Caco-2 (cell line): ENCODE results near the gene CLCN5. TPM values are rescaled to one million over a fixed set of nuclear protein-coding genes. Genes with fewer than 3 reads are reported as not detected.
A peak's percentile ranks its signal among the peaks of the same experiment; 100 is the strongest.

Experiments
- BruUV-seq: library from RNA; stranded (reverse); fragments of 400-500 nt; replicated peaks from 2 replicates; lab custom pipeline; 2021; lab: Mats Ljungman, UMichigan
- CTCF ChIA-PET: fragments of 300-600 bp; sonication (Branson Sonifier 250); formaldehyde crosslinking; loops from one replicate; lab custom pipeline; 2022; ENCODE audit warnings: antibody characterized with exemption; lab: Charles Lee
- POLR2A ChIA-PET: fragments of 300-600 bp; sonication (Branson Sonifier 250); formaldehyde crosslinking; loops from one replicate; lab custom pipeline; 2022; ENCODE audit warnings: antibody characterized with exemption; lab: Charles Lee
- DNase-seq, 2 experiments: peaks; one replicate each; pipeline versions ENCODE4 v3.0.0 to v3.0.0-alpha.2; 2020 to 2022
- H3K27me3 ChIP-seq: replicated peaks from 2 replicates; pipeline ENCODE4 v1.6.0; 2011; ENCODE audit warnings: low read length; ENCODE audit not compliant: control insufficient read depth, insufficient read depth
- H3K36me3 ChIP-seq: 2 replicates; pipeline ENCODE4 v1.5.1; 2011; ENCODE audit warnings: low read length; ENCODE audit not compliant: control insufficient read depth, insufficient read depth
- H3K4me1 ChIP-seq: fragments of 250-450 bp; sonication (Bioruptor Pico); 2 replicates; pipeline ENCODE4 v1.5.1; 2020; ENCODE audit warnings: mild to moderate bottlenecking
- H3K4me3 ChIP-seq: 2 replicates; pipeline ENCODE4 v1.5.1; 2011; ENCODE audit warnings: low read depth, mild to moderate bottlenecking, control low read depth, low read length
- H3K9me3 ChIP-seq: fragments of 250-450 bp; sonication (Bioruptor Pico); 2 replicates; pipeline ENCODE4 v1.5.1; 2020; ENCODE audit warnings: mild to moderate bottlenecking, moderate library complexity
- H3K27ac Mint-ChIP-seq: one replicate; pipeline ENCODE4 v1.8.0; 2022; ENCODE audit warnings: mixed read lengths; ENCODE audit not compliant: unreplicated experiment
- H3K27me3 Mint-ChIP-seq: one replicate; pipeline ENCODE4 v1.8.0; 2022; ENCODE audit warnings: mixed read lengths; ENCODE audit not compliant: insufficient read depth, unreplicated experiment
- H3K36me3 Mint-ChIP-seq: one replicate; pipeline ENCODE4 v1.8.0; 2022; ENCODE audit warnings: mild to moderate bottlenecking, mixed read lengths; ENCODE audit not compliant: insufficient read depth, unreplicated experiment
- H3K4me1 Mint-ChIP-seq: one replicate; pipeline ENCODE4 v1.8.0; 2022; ENCODE audit warnings: low read depth, mixed read lengths; ENCODE audit not compliant: unreplicated experiment
- H3K4me3 Mint-ChIP-seq: one replicate; pipeline ENCODE4 v1.8.0; 2022; ENCODE audit warnings: mild to moderate bottlenecking, moderate library complexity, mixed read lengths; ENCODE audit not compliant: unreplicated experiment
- H3K9me3 Mint-ChIP-seq: one replicate; pipeline ENCODE4 v1.8.0; 2022; ENCODE audit warnings: mixed read lengths; ENCODE audit not compliant: unreplicated experiment
- CTCF ChIP-seq, 2 experiments: fragments of 200-600 bp in 1 of 2; IDR thresholded peaks; 1 replicate in 1 of 2; 2 replicates in 1 of 2; pipeline versions ENCODE4 v1.5.1 to v1.8.0; 2011 to 2022; ENCODE audit warnings: antibody characterized with exemption in 1 of 2, control low read depth in 1 of 2, inconsistent platforms in 1 of 2, low read depth in 1 of 2, low read length in 1 of 2, mild to moderate bottlenecking in 1 of 2, moderate library complexity in 1 of 2; ENCODE audit not compliant: insufficient read depth in 1 of 2, severe bottlenecking in 1 of 2, unreplicated experiment in 1 of 2
- intact Hi-C: fragments of 100-400 bp; cut with micrococcal nuclease; formaldehyde crosslinking; loops from one replicate; pipeline ENCODE4 v1.10.0; 2022; ENCODE audit not compliant: unreplicated experiment
- total RNA-seq: library from RNA; stranded (reverse); gene quantifications from 2 replicates; pipeline ENCODE4 v1.2.3, GENCODE V29; 2022

The CLCN5 gene
- total RNA-seq, 1 experiment from 2014 or later: 61.0 TPM

GRCh38 chrX:49884290-49884862 is 38.0 kb upstream of the CLCN5 start:
- intact Hi-C loops: loop anchor here (1.0 kb wide), 4 partner anchors 31 to 320 kb away; partner anchors contain the start of gene CCNB3
- H3K27ac Mint-ChIP-seq: peak overlapping the region; percentile 28
- Histone ChIP-seq H3K9me3 (no peaks in the 10 kb centered on the region), H3K4me3 (no peak overlapping the region), H3K4me1 (0 out of 2 replicates have a peak, but pooled peaks cover 10% of the 10 kb centered on the region), H3K36me3 (no peaks in the 10 kb centered on the region; the same call in 1 of the 2 replicates), H3K27me3 (no peaks in the 10 kb centered on the region)
- CTCF ChIA-PET: interaction anchor here (0.7 to 1.3 kb wide), 5 partner anchors 28 to 216 kb away, joined by 3 to 5 read pairs (median 4); partner anchors contain the start of gene CLCN5
- no TSS peak for BruUV-seq
- H3K27me3 Mint-ChIP-seq: no peaks in the 10 kb centered on the region
- H3K4me1 Mint-ChIP-seq: peaks cover 15% of the 10 kb centered on the region
- POLR2A ChIA-PET: no interaction called here
- no peaks in the 10 kb centered on the region for H3K9me3 Mint-ChIP-seq
- peaks cover 11% of the 10 kb centered on the region for H3K36me3 Mint-ChIP-seq
- H3K4me3 Mint-ChIP-seq: no peak overlapping the region
- peak; percentile 43 to 62 for TF ChIP-seq CTCF (IDR thresholded peaks at IDR 0.05; ENCODE audit: insufficient read depth in 1 of 2, low read depth in 1 of 2, low read length in 1 of 2, severe bottlenecking in 1 of 2, unreplicated experiment in 1 of 2)
- DNase-seq: peak; percentile 62 to 71

- no TSS peak for BruUV-seq
- Histone ChIP-seq H3K9me3 (no peaks in the 10 kb centered on the region), H3K36me3 (no peaks in the 10 kb centered on the region), H3K4me3 (no peak overlapping the region), H3K4me1 (no peaks in the 10 kb centered on the region), H3K27me3 (no peaks in the 10 kb centered on the region)
- Mint-ChIP-seq H3K27me3 (no peaks in the 10 kb centered on the region), H3K4me1 (no peaks in the 10 kb centered on the region), H3K4me3 (no peak overlapping the region), H3K36me3 (no peaks in the 10 kb centered on the region), H3K27ac (no peak overlapping the region), H3K9me3 (peaks cover 10% of the 10 kb centered on the region)
- intact Hi-C loops: no loop called here
- DNase-seq: no peak
- CTCF ChIA-PET: no interaction called here
- POLR2A ChIA-PET: no interaction called here
- TF ChIP-seq CTCF (IDR thresholded peaks at IDR 0.05; ENCODE audit: insufficient read depth in 1 of 2, low read depth in 1 of 2, low read length in 1 of 2, severe bottlenecking in 1 of 2, unreplicated experiment in 1 of 2): no peak
These were observed 29.9 kb upstream of the CLCN5 start for GRCh38 chrX:49892542-49892941.

GRCh38 chrX:49896951-49897350 is 25.4 kb upstream of the CLCN5 start:
- CTCF ChIA-PET: interaction anchor here (0.6 kb wide), 1 partner anchor 19 kb away, joined by 3 read pairs; no protein-coding TSS in a partner anchor
- no peaks in the 10 kb centered on the region for H3K36me3 Mint-ChIP-seq
- TF ChIP-seq CTCF (IDR thresholded peaks at IDR 0.05; ENCODE audit: insufficient read depth in 1 of 2, low read depth in 1 of 2, low read length in 1 of 2, severe bottlenecking in 1 of 2, unreplicated experiment in 1 of 2): no peak

More at GRCh38 chrX:49896951-49897350, 25.4 kb upstream of the CLCN5 start:
- Histone ChIP-seq H3K9me3 (no peaks in the 10 kb centered on the region), H3K4me1 (peaks cover 17% of the 10 kb centered on the region), H3K27me3 (no peaks in the 10 kb centered on the region), H3K36me3 (no peaks in the 10 kb centered on the region), H3K4me3 (no peak overlapping the region)
- Mint-ChIP-seq H3K4me3 (no peak overlapping the region), H3K27ac (no peak overlapping the region), H3K27me3 (no peaks in the 10 kb centered on the region), H3K4me1 (peaks cover 11% of the 10 kb centered on the region), H3K9me3 (peaks cover 12% of the 10 kb centered on the region)
- intact Hi-C loops: no loop called here
- no peak for DNase-seq
- POLR2A ChIA-PET: no interaction called here
- BruUV-seq: no TSS peak
